GM12878 (cell line): ENCODE data around the gene NCAPD2.

ENCODE experiments used
- ATF7 ChIP-seq: fragments of 450-650 bp; IDR thresholded peaks from 2 replicates; pipeline ENCODE4 v1.6.1; 2016; ENCODE audit warnings: low read depth, mild to moderate bottlenecking
- CHD1 ChIP-seq: IDR thresholded peaks from 2 replicates; pipeline ENCODE4 v1.6.1; 2012; ENCODE audit warnings: low read depth, low read length, improper control_type of control experiment
- DPF2 ChIP-seq: fragments of 450-650 bp; IDR thresholded peaks from 2 replicates; pipeline ENCODE4 v1.6.1; 2017; ENCODE audit warnings: mild to moderate bottlenecking
- EED ChIP-seq: sonication (generic); IDR thresholded peaks from 2 replicates; pipeline ENCODE4 v1.6.1; 2016; ENCODE audit warnings: antibody characterized with exemption, low read depth
- EP300 ChIP-seq, 2 experiments: fragments of 150-350 bp in 1 of 2; IDR thresholded peaks; 2 replicates each; pipeline ENCODE4 v1.6.1; 2011 to 2012; ENCODE audit warnings: low read depth in 2 of 2, low read length in 2 of 2, borderline replicate concordance in 1 of 2, improper control_type of control experiment in 1 of 2, inconsistent platforms in 1 of 2; ENCODE audit not compliant: control insufficient read depth in 1 of 2
- EZH2 ChIP-seq: IDR thresholded peaks from 2 replicates; pipeline ENCODE4 v1.6.1; 2012; ENCODE audit warnings: low read depth, mild to moderate bottlenecking, control low read depth, inconsistent platforms, low read length, borderline replicate concordance; ENCODE audit not compliant: control insufficient read depth
- HDAC6 ChIP-seq: fragments of 200-600 bp; sonication (generic); IDR thresholded peaks from one replicate; pipeline ENCODE4 v1.8.0; 2017; ENCODE audit warnings: antibody characterized with exemption; ENCODE audit not compliant: unreplicated experiment
- NFIC ChIP-seq: IDR thresholded peaks from 2 replicates; pipeline ENCODE4 v1.6.1; 2012; ENCODE audit warnings: low read depth, mild to moderate bottlenecking, inconsistent platforms, low read length, moderate library complexity
- PML ChIP-seq: IDR thresholded peaks from 2 replicates; pipeline ENCODE4 v1.6.1; 2012; ENCODE audit warnings: low read length, inconsistent platforms
- SIN3A ChIP-seq: IDR thresholded peaks from 2 replicates; pipeline ENCODE4 v1.6.1; 2012; ENCODE audit warnings: low read depth, low read length, improper control_type of control experiment
- SREBF2 ChIP-seq: IDR thresholded peaks from 2 replicates; pipeline ENCODE4 v1.6.1; 2012; ENCODE audit warnings: mild to moderate bottlenecking, low read length
- TF ChIP-seq, protein P1 (sequence below): fragments of 450-650 bp; IDR thresholded peaks from 2 replicates; pipeline ENCODE4 v1.6.1; 2016; ENCODE audit warnings: mild to moderate bottlenecking, moderate library complexity, borderline replicate concordance
- TF ChIP-seq, protein P2 (sequence below), 3 experiments: IDR thresholded peaks in 2 of 3; conservative IDR thresholded peaks in 1 of 3; 2 replicates each; pipeline ENCODE4 v1.5.1; 2011; ENCODE audit warnings: low read depth in 3 of 3, low read length in 3 of 3, mild to moderate bottlenecking in 3 of 3, control low read depth in 2 of 3, moderate library complexity in 2 of 3, inconsistent platforms in 1 of 3, mixed read lengths in 1 of 3; ENCODE audit not compliant: control insufficient read depth in 2 of 3, insufficient read depth in 1 of 3; ENCODE audit errors: extremely low read depth in 1 of 3
- TF ChIP-seq, protein P3 (sequence below): IDR thresholded peaks from 2 replicates; pipeline ENCODE4 v1.6.1; 2012; ENCODE audit warnings: low read depth, low read length, improper control_type of control experiment

DNA sequence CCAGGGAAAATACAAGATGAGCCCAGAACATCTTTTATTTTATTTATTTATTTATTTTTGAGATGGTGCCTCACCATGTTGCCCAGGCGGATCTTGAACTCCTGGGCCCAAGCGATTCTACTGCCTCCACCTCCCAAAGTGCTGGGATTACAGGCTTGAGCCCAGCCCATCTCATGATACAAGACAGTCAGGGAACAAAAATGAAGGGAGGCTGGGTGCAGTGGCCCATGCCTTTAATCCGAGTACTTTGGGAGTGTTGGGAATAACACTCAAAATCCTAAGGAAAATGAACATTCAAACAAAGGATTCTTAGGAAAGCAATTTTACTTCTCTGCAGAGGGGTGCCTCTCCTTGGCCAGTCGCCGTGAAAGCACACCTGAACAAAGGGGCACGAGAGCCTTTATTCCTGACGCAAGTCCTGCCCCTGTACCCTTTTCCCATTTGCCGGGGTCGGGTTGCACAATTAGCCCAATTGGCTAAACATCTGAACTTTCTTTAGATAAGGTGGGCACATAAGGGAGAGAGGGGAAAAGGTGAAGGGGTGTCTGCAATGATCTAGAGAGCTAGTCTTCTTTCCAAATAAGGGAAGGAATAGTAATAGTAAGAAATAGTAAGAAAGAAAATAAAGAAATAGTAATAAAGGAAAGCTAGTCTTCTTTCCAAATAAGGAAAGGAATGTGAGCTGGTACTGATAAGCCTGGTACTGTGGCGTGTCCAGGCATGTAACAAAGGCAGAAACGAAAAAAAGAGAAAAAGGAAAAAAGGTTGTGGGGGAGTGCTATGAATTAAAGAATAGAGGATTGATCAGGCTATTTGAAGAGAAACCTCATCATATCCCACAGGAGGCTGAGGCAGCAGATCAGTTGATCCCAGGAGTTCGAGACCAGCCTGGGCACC is 13.4 kb downstream of the NCAPD2 start:
- TF ChIP-seq, protein P1, sequence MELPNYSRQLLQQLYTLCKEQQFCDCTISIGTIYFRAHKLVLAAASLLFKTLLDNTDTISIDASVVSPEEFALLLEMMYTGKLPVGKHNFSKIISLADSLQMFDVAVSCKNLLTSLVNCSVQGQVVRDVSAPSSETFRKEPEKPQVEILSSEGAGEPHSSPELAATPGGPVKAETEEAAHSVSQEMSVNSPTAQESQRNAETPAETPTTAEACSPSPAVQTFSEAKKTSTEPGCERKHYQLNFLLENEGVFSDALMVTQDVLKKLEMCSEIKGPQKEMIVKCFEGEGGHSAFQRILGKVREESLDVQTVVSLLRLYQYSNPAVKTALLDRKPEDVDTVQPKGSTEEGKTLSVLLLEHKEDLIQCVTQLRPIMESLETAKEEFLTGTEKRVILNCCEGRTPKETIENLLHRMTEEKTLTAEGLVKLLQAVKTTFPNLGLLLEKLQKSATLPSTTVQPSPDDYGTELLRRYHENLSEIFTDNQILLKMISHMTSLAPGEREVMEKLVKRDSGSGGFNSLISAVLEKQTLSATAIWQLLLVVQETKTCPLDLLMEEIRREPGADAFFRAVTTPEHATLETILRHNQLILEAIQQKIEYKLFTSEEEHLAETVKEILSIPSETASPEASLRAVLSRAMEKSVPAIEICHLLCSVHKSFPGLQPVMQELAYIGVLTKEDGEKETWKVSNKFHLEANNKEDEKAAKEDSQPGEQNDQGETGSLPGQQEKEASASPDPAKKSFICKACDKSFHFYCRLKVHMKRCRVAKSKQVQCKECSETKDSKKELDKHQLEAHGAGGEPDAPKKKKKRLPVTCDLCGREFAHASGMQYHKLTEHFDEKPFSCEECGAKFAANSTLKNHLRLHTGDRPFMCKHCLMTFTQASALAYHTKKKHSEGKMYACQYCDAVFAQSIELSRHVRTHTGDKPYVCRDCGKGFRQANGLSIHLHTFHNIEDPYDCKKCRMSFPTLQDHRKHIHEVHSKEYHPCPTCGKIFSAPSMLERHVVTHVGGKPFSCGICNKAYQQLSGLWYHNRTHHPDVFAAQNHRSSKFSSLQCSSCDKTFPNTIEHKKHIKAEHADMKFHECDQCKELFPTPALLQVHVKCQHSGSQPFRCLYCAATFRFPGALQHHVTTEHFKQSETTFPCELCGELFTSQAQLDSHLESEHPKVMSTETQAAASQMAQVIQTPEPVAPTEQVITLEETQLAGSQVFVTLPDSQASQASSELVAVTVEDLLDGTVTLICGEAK = no peak
- TF ChIP-seq DPF2 = no peak
- TF ChIP-seq, protein P2, sequence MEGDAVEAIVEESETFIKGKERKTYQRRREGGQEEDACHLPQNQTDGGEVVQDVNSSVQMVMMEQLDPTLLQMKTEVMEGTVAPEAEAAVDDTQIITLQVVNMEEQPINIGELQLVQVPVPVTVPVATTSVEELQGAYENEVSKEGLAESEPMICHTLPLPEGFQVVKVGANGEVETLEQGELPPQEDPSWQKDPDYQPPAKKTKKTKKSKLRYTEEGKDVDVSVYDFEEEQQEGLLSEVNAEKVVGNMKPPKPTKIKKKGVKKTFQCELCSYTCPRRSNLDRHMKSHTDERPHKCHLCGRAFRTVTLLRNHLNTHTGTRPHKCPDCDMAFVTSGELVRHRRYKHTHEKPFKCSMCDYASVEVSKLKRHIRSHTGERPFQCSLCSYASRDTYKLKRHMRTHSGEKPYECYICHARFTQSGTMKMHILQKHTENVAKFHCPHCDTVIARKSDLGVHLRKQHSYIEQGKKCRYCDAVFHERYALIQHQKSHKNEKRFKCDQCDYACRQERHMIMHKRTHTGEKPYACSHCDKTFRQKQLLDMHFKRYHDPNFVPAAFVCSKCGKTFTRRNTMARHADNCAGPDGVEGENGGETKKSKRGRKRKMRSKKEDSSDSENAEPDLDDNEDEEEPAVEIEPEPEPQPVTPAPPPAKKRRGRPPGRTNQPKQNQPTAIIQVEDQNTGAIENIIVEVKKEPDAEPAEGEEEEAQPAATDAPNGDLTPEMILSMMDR (IDR thresholded peaks at IDR 0.05 in 2 of 3, conservative IDR thresholded peaks at IDR 0.05 in 1 of 3; ENCODE audit: control insufficient read depth in 2 of 3, extremely low read depth in 1 of 3, insufficient read depth in 1 of 3, low read depth in 3 of 3, low read length in 3 of 3) = no peak
- no peak for TF ChIP-seq ATF7
- TF ChIP-seq CHD1 = no peak
- no peak for TF ChIP-seq NFIC
- TF ChIP-seq SIN3A = no peak
- no peak for TF ChIP-seq EZH2
- no peak for TF ChIP-seq EED
- TF ChIP-seq, protein P3, sequence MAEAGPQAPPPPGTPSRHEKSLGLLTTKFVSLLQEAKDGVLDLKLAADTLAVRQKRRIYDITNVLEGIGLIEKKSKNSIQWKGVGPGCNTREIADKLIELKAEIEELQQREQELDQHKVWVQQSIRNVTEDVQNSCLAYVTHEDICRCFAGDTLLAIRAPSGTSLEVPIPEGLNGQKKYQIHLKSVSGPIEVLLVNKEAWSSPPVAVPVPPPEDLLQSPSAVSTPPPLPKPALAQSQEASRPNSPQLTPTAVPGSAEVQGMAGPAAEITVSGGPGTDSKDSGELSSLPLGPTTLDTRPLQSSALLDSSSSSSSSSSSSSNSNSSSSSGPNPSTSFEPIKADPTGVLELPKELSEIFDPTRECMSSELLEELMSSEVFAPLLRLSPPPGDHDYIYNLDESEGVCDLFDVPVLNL = no peak
- TF ChIP-seq EP300 (IDR thresholded peaks at IDR 0.05; ENCODE audit: borderline replicate concordance in 1 of 2, control insufficient read depth in 1 of 2, low read depth in 2 of 2, low read length in 2 of 2) = no peak
- TF ChIP-seq SREBF2 = no peak
- TF ChIP-seq HDAC6 = no peak
- no peak for TF ChIP-seq PML
